IMR-90 (cell line): ENCODE data around the gene MRPL41. TPM values are rescaled to one million over a fixed set of nuclear protein-coding genes. Genes with fewer than 3 reads are reported as not detected.
"Not testable (repeated sequence)": the region's sequence is repeated elsewhere in the genome, so short reads cannot be mapped to it uniquely, and the experiment has no call there.

Source experiments
- ATAC-seq: fragments of 200-7000 bp; cut with Tn5 transposase; 2 replicates; pipeline ENCODE4 v1.9.1; 2020; ENCODE audit warnings: low read depth, mild to moderate bottlenecking, moderate library complexity
- BruUV-seq: library from RNA; stranded (reverse); fragments of 400-500 nt; replicated peaks from 2 replicates; lab custom pipeline; 2021; lab: Mats Ljungman, UMichigan
- CTCF ChIA-PET: fragments of 300-600 bp; formaldehyde crosslinking; extraction: SDS; loops from one replicate; lab custom pipeline; 2021; ENCODE audit warnings: antibody characterized with exemption; lab: Yijun Ruan, JAX
- POLR2A ChIA-PET: fragments of 300-600 bp; sonication (Branson Sonifier 250); formaldehyde crosslinking; loops from one replicate; lab custom pipeline; 2022; ENCODE audit warnings: antibody characterized with exemption; ENCODE audit not compliant: unreplicated experiment; lab: Charles Lee
- DNase-seq: peaks from one replicate; pipeline ENCODE4 v3.0.0; 2013
- H2AFZ ChIP-seq: replicated peaks from 2 replicates; pipeline ENCODE3; 2013; ENCODE audit warnings: low read length, mild to moderate bottlenecking; ENCODE audit not compliant: poor library complexity
- H2AK5ac ChIP-seq: 2 replicates; pipeline ENCODE4 v1.6.1; 2013; ENCODE audit warnings: low read depth, low read length, inconsistent platforms
- H2AK9ac ChIP-seq: replicated peaks from 2 replicates; pipeline ENCODE3; 2013; ENCODE audit warnings: mild to moderate bottlenecking, low read depth, low read length, moderate library complexity; ENCODE audit not compliant: poor library complexity
- H2BK120ac ChIP-seq: 2 replicates; pipeline ENCODE4 v1.6.1; 2013; ENCODE audit warnings: low read depth, low read length, inconsistent platforms
- H2BK15ac ChIP-seq: 3 replicates; pipeline ENCODE4 v1.6.1; 2013; ENCODE audit warnings: low read depth, low read length, inconsistent platforms
- H2BK20ac ChIP-seq: 2 replicates; pipeline ENCODE4 v1.6.1; 2013; ENCODE audit warnings: low read depth, mild to moderate bottlenecking, inconsistent platforms, low read length, moderate library complexity
- H2BK5ac ChIP-seq: 2 replicates; pipeline ENCODE4 v1.6.1; 2013; ENCODE audit warnings: mild to moderate bottlenecking, low read depth, low read length, inconsistent platforms; ENCODE audit not compliant: poor library complexity, severe bottlenecking
- H3K14ac ChIP-seq: replicated peaks from 2 replicates; pipeline ENCODE4 v1.6.1; 2013; ENCODE audit warnings: low read depth, low read length, inconsistent platforms
- H3K18ac ChIP-seq: 2 replicates; pipeline ENCODE4 v1.6.1; 2013; ENCODE audit warnings: low read depth, low read length, control low read depth
- H3K23ac ChIP-seq: 2 replicates; pipeline ENCODE4 v1.6.1; 2013; ENCODE audit warnings: low read depth, low read length, inconsistent platforms
- H3K27ac ChIP-seq: 2 replicates; pipeline ENCODE4 v1.5.1; 2013; ENCODE audit warnings: mild to moderate bottlenecking, control low read depth, low read length; ENCODE audit not compliant: insufficient read depth
- H3K27me3 ChIP-seq: 2 replicates; pipeline ENCODE4 v1.6.1; 2013; ENCODE audit warnings: low read length; ENCODE audit not compliant: control insufficient read depth, insufficient read depth
- H3K36me3 ChIP-seq: 2 replicates; pipeline ENCODE4 v1.6.1; 2013; ENCODE audit warnings: low read length, mixed read lengths; ENCODE audit not compliant: control insufficient read depth, insufficient read depth
- H3K4ac ChIP-seq: 2 replicates; pipeline ENCODE4 v1.6.1; 2013; ENCODE audit warnings: low read depth, low read length, inconsistent platforms
- H3K4me1 ChIP-seq: 2 replicates; pipeline ENCODE4 v1.6.1; 2013; ENCODE audit warnings: low read length, mixed read lengths; ENCODE audit not compliant: control insufficient read depth, insufficient read depth
- H3K4me2 ChIP-seq: 2 replicates; pipeline ENCODE4 v1.6.1; 2013; ENCODE audit warnings: low read depth, mild to moderate bottlenecking, control low read depth, low read length, moderate library complexity
- H3K4me3 ChIP-seq: 2 replicates; pipeline ENCODE4 v1.5.1; 2013; ENCODE audit warnings: low read depth, mild to moderate bottlenecking, control low read depth, low read length, moderate library complexity; ENCODE audit not compliant: insufficient read depth
- H3K56ac ChIP-seq: 2 replicates; pipeline ENCODE4 v1.6.1; 2013; ENCODE audit warnings: low read length, inconsistent platforms; ENCODE audit not compliant: insufficient read depth; ENCODE audit errors: extremely low read depth
- H3K79me1 ChIP-seq, 2 experiments: 2 replicates each; pipeline ENCODE4 v1.6.1; 2013; ENCODE audit warnings: low read length in 2 of 2, inconsistent platforms in 1 of 2, low read depth in 1 of 2
- H3K9ac ChIP-seq: 2 replicates; pipeline ENCODE4 v1.6.1; 2013; ENCODE audit warnings: low read depth, low read length, control low read depth
- H3K9me1 ChIP-seq: 2 replicates; pipeline ENCODE4 v1.6.1; 2013; ENCODE audit warnings: low read length, inconsistent platforms; ENCODE audit not compliant: insufficient read depth
- H3K9me3 ChIP-seq: 2 replicates; pipeline ENCODE4 v1.6.1; 2013; ENCODE audit warnings: low read length; ENCODE audit not compliant: control insufficient read depth, insufficient read depth
- H4K20me1 ChIP-seq: 2 replicates; pipeline ENCODE4 v1.6.1; 2013; ENCODE audit warnings: low read length, inconsistent platforms; ENCODE audit not compliant: insufficient read depth
- H4K5ac ChIP-seq: 2 replicates; pipeline ENCODE4 v1.6.1; 2013; ENCODE audit warnings: mild to moderate bottlenecking, low read depth, low read length, control low read depth
- H4K8ac ChIP-seq, 2 experiments: 2 replicates each; pipeline ENCODE4 v1.6.1; 2013; ENCODE audit warnings: low read depth in 2 of 2, low read length in 2 of 2, control low read depth in 1 of 2, inconsistent platforms in 1 of 2
- H4K91ac ChIP-seq: 2 replicates; pipeline ENCODE4 v1.6.1; 2013; ENCODE audit warnings: low read depth, low read length, inconsistent platforms; ENCODE audit not compliant: insufficient read depth
- WGBS, 2 experiments: methylation state at CpG; one replicate each; pipeline versions ENCODE4 v1.1.5 to v1.1.7; 2013; ENCODE audit warnings: missing lambda C conversion rate in 2 of 2; ENCODE audit not compliant: insufficient read length in 1 of 2; ENCODE audit errors: extremely low coverage in 2 of 2; 5-methylcytosine and 5-hydroxymethylcytosine counted together
- dilution Hi-C: fragments of 300-500 bp; cut with HindIII; formaldehyde crosslinking; loops from one replicate; pipeline ENCODE4 v1.14.3; 2018; ENCODE audit warnings: low sequenced_read_pairs; ENCODE audit not compliant: unreplicated experiment
- in situ Hi-C: fragments of 300-500 bp; cut with MboI; formaldehyde crosslinking; loops from 3 replicates; pipeline ENCODE4 v1.14.3; 2019; ENCODE audit warnings: low sequenced_read_pairs, inconsistent platforms, mixed read lengths
- intact Hi-C: fragments of 100-400 bp; cut with micrococcal nuclease; formaldehyde crosslinking; loops from 2 replicates; pipeline ENCODE4 v1.10.0; 2022
- polyA plus RNA-seq, 3 experiments: library from polyadenylated mRNA; depleted of rRNA; stranded (reverse); fragments of >200 nt; gene quantifications; 2 replicates each; pipeline ENCODE4 v1.2.3, GENCODE V29; 2012; ENCODE audit warnings: low replicate concordance in 1 of 3
- total RNA-seq: library from RNA; depleted of rRNA; stranded (reverse); fragments of >200 nt; gene quantifications from 2 replicates; pipeline ENCODE4 v1.2.3, GENCODE V29; 2012

MRPL41 gene
- total and polyA plus RNA-seq, 2 of the 4 experiments (the other 2 are of a cell fraction): 15.6 to 38.9 TPM

DNA sequence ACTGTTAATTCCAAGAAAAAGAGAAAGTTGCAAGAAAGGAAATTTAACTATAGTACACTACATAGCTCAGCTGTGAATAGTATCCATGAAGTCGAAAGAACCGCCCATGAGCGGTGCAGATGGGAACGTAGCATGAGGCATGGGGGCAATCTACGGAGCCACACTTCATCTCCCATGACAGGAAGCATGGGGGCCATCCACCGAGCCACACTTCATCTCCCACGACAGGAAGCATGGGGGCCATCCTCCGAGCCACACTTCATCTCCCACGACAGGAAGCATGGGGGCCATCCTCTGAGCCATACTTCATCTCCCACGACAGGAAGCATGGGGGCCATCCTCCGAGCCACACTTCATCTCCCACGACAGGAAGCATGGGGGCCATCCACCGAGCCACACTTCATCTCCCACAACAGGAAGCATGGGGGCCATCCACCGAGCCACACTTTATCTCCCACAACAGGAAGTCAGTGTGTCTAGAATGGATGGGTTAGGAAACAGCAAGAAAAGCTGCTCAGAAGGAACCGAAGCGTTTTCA lies 15.0 kb upstream of the MRPL41 start:
- H3K79me1 ChIP-seq, H3K27me3 ChIP-seq, H2BK20ac ChIP-seq, H3K9me3 ChIP-seq, H4K91ac ChIP-seq, H2AFZ ChIP-seq, CTCF ChIA-PET, H4K20me1 ChIP-seq, H2AK9ac ChIP-seq, H2BK15ac ChIP-seq, H3K4me2 ChIP-seq, H3K4ac ChIP-seq, H3K56ac ChIP-seq, dilution Hi-C loops, BruUV-seq, H3K18ac ChIP-seq, H3K4me3 ChIP-seq, H4K5ac ChIP-seq, H3K36me3 ChIP-seq, DNase-seq, H3K9ac ChIP-seq, H2BK120ac ChIP-seq, POLR2A ChIA-PET, H3K14ac ChIP-seq, ATAC-seq, H3K9me1 ChIP-seq, H2BK5ac ChIP-seq, H2AK5ac ChIP-seq, intact Hi-C loops, H3K27ac ChIP-seq, H3K4me1 ChIP-seq, H3K23ac ChIP-seq, in situ Hi-C loops, H4K8ac ChIP-seq: not testable (repeated sequence)
- 23% methylated on average over 6 of the region's 16 CpGs; no CpG with 5 or more reads in 1 of the 2 experiments for WGBS, 2 experiments
